Measurements from ENCODE around the gene RASA4B. TPM values are rescaled to one million over a fixed set of nuclear protein-coding genes. Genes with fewer than 3 reads are reported as not detected.
"Not testable (repeated sequence)": the region's sequence is repeated elsewhere in the genome, so short reads cannot be mapped to it uniquely, and the experiment has no call there.

RASA4B gene
- total and polyA plus RNA-seq, 2 of the 4 experiments (the other 2 are of a cell fraction): 1.8 to 7.7 TPM

DNA sequence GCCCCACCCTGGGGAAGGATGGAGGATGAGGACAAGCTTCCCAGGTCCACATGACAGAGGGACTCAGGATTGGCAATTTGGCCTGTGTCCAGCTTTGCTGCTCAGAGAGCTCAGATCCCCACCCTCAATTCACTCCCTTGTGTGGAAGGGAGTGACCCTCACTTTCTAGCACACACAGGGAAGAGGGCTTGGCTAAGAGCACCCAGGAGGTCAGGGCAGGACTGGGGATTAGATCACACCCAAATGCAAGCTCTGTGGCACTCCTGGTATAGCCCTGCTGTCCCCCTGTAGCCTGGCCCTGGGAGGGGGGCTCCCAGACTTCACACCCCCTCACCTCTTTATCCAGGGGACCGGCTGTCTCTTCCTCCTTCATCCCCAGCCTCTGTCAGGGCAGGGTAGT, 26.8 kb upstream of the RASA4B start:
- H3K27me3 ChIP-seq (ENCODE audit: control insufficient read depth, insufficient read depth, low read length); H4K91ac ChIP-seq (ENCODE audit: insufficient read depth, low read depth, low read length); H3K23ac ChIP-seq (ENCODE audit: low read depth, low read length); ATAC-seq (ENCODE audit: low read depth); H2AK9ac ChIP-seq (replicated peaks; ENCODE audit: low read depth, low read length, poor library complexity); CTCF ChIA-PET; H3K14ac ChIP-seq (replicated peaks; ENCODE audit: low read depth, low read length); H3K18ac ChIP-seq (ENCODE audit: low read depth, low read length); H3K4me1 ChIP-seq (ENCODE audit: control insufficient read depth, insufficient read depth, low read length); H4K8ac ChIP-seq (ENCODE audit: low read depth in 2 of 2, low read length in 2 of 2); H4K5ac ChIP-seq (ENCODE audit: low read depth, low read length); H2BK5ac ChIP-seq (ENCODE audit: low read depth, low read length, poor library complexity, severe bottlenecking); H2BK15ac ChIP-seq (ENCODE audit: low read depth, low read length); POLR2A ChIA-PET (ENCODE audit: unreplicated experiment); H3K4me2 ChIP-seq (ENCODE audit: low read depth, low read length); H3K9me1 ChIP-seq (ENCODE audit: insufficient read depth, low read length); H3K9me3 ChIP-seq (ENCODE audit: control insufficient read depth, insufficient read depth, low read length); in situ Hi-C loops (cut with MboI; ENCODE audit: low sequenced_read_pairs); dilution Hi-C loops (cut with HindIII; ENCODE audit: low sequenced_read_pairs, unreplicated experiment); DNase-seq; H4K20me1 ChIP-seq (ENCODE audit: insufficient read depth, low read length); H3K56ac ChIP-seq (ENCODE audit: extremely low read depth, insufficient read depth, low read length); BruUV-seq (replicated peaks); H3K27ac ChIP-seq (ENCODE audit: insufficient read depth, low read length); H3K4me3 ChIP-seq (ENCODE audit: insufficient read depth, low read depth, low read length); H3K9ac ChIP-seq (ENCODE audit: low read depth, low read length); intact Hi-C loops (cut with micrococcal nuclease); H2AFZ ChIP-seq (replicated peaks; ENCODE audit: low read length, poor library complexity); H2BK20ac ChIP-seq (ENCODE audit: low read depth, low read length); H3K4ac ChIP-seq (ENCODE audit: low read depth, low read length); H2BK120ac ChIP-seq (ENCODE audit: low read depth, low read length); H3K79me1 ChIP-seq (ENCODE audit: low read depth in 1 of 2, low read length in 2 of 2); H3K36me3 ChIP-seq (ENCODE audit: control insufficient read depth, insufficient read depth, low read length); H2AK5ac ChIP-seq (ENCODE audit: low read depth, low read length): not testable (repeated sequence)
- no CpG with 5 or more reads among the region's 1 CpG for WGBS, 2 experiments (ENCODE audit: extremely low coverage in 2 of 2, insufficient read length in 1 of 2)

DNA sequence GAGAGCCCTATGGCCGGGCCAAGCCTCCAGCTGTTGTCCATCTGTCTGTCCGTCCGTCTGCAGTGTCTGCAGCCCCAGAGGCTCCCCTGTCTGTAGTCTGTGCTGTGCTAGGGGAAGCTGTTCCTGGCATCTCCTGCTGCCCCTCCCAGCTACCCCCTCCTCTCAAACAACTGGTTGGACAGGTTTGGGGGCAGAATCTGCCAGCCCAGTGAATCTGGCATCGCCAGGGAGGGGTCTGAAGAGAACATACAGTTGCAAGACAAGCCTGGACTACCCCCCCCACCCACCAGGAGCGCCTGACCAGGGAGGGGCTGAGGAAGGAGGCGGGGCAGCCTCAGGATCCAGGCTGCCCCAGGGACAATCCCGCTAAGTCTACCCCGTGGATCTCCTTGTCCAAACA, 26.0 kb upstream of the RASA4B start, which contains the start of gene UPK3BL2:
Gene UPK3BL2 (minus strand): TSS at position 101 of the 400 bp plus-strand sequence. CDS start 60 bp downstream, at position 41.
- H2AK9ac ChIP-seq (replicated peaks; ENCODE audit: low read depth, low read length, poor library complexity); H3K9me1 ChIP-seq (ENCODE audit: insufficient read depth, low read length); intact Hi-C loops (cut with micrococcal nuclease); H3K9me3 ChIP-seq (ENCODE audit: control insufficient read depth, insufficient read depth, low read length); H3K4me2 ChIP-seq (ENCODE audit: low read depth, low read length); H4K5ac ChIP-seq (ENCODE audit: low read depth, low read length); H3K23ac ChIP-seq (ENCODE audit: low read depth, low read length); H3K4me3 ChIP-seq (ENCODE audit: insufficient read depth, low read depth, low read length); H2BK5ac ChIP-seq (ENCODE audit: low read depth, low read length, poor library complexity, severe bottlenecking); H3K14ac ChIP-seq (replicated peaks; ENCODE audit: low read depth, low read length); H3K79me1 ChIP-seq (ENCODE audit: low read depth in 1 of 2, low read length in 2 of 2); DNase-seq; H3K4me1 ChIP-seq (ENCODE audit: control insufficient read depth, insufficient read depth, low read length); H2AFZ ChIP-seq (replicated peaks; ENCODE audit: low read length, poor library complexity); H3K9ac ChIP-seq (ENCODE audit: low read depth, low read length); in situ Hi-C loops (cut with MboI; ENCODE audit: low sequenced_read_pairs); dilution Hi-C loops (cut with HindIII; ENCODE audit: low sequenced_read_pairs, unreplicated experiment); POLR2A ChIA-PET (ENCODE audit: unreplicated experiment); H4K8ac ChIP-seq (ENCODE audit: low read depth in 2 of 2, low read length in 2 of 2); H2AK5ac ChIP-seq (ENCODE audit: low read depth, low read length); H2BK20ac ChIP-seq (ENCODE audit: low read depth, low read length); H3K27ac ChIP-seq (ENCODE audit: insufficient read depth, low read length); H3K27me3 ChIP-seq (ENCODE audit: control insufficient read depth, insufficient read depth, low read length); H4K91ac ChIP-seq (ENCODE audit: insufficient read depth, low read depth, low read length); H3K36me3 ChIP-seq (ENCODE audit: control insufficient read depth, insufficient read depth, low read length); ATAC-seq (ENCODE audit: low read depth); H2BK15ac ChIP-seq (ENCODE audit: low read depth, low read length); H2BK120ac ChIP-seq (ENCODE audit: low read depth, low read length); CTCF ChIA-PET; H4K20me1 ChIP-seq (ENCODE audit: insufficient read depth, low read length); H3K4ac ChIP-seq (ENCODE audit: low read depth, low read length); H3K56ac ChIP-seq (ENCODE audit: extremely low read depth, insufficient read depth, low read length); H3K18ac ChIP-seq (ENCODE audit: low read depth, low read length): not testable (repeated sequence)
- no CpG with 5 or more reads among the region's 8 CpGs for WGBS, 2 experiments (ENCODE audit: extremely low coverage in 2 of 2, insufficient read length in 1 of 2)
- BruUV-seq (replicated peaks): TSS peak; percentile 35
